ENCODE results near the gene VSIG8.

VSIG8 gene

GRCh38 chr1:159828176-159828575, 34.3 kb downstream of the VSIG8 start:
- no peak for DNase-seq

GRCh38 chr1:159827549-159827948, 34.9 kb downstream of the VSIG8 start:
- DNase-seq = no peak

GRCh38 chr1:159827102-159827490, 35.4 kb downstream of the VSIG8 start:
- no peak for DNase-seq

GRCh38 chr1:159826441-159827101, 35.9 kb downstream of the VSIG8 start, which contains the start of gene SLAMF8:
Gene SLAMF8 (plus strand): TSS chr1:159826873. CDS start chr1:159826899, 26 bp downstream.
- DNase-seq = no peak

GRCh38 chr1:159825564-159825963, 36.9 kb downstream of the VSIG8 start:
- DNase-seq = no peak

- peak; percentile 91 for DNase-seq
These were observed 39.1 kb downstream of the VSIG8 start for GRCh38 chr1:159823406-159823805.

- no peak for DNase-seq
These were observed 41.1 kb downstream of the VSIG8 start for GRCh38 chr1:159821171-159821867.

- peak; percentile 97 for DNase-seq
These were observed 45.0 kb downstream of the VSIG8 start for GRCh38 chr1:159817276-159818041.

GRCh38 chr1:159815926-159816325, 46.5 kb downstream of the VSIG8 start:
- DNase-seq = no peak

GRCh38 chr1:159804924-159805323, 57.5 kb downstream of the VSIG8 start:
- no peak for DNase-seq

All from NCI-H146 (cell line).